Ovary (tissue), 9 donors: ENCODE measurements around the gene LRP1. TPM values are rescaled to one million over a fixed set of nuclear protein-coding genes. Genes with fewer than 3 reads are reported as not detected.

ENCODE experiments used
- DNase-seq, 5 donors: peaks; one replicate each; pipeline ENCODE4 v3.0.0-alpha.2; 2019 to 2020
- H3K27ac ChIP-seq, 2 donors: fragments of 200-600 bp; one replicate each; pipeline versions ENCODE4 v1.5.1 to v1.8.0; 2019 to 2022
- H3K27me3 ChIP-seq: fragments of 200-600 bp; one replicate; pipeline ENCODE4 v1.8.0; 2022
- H3K36me3 ChIP-seq: fragments of 200-600 bp; sonication (generic); one replicate; pipeline ENCODE4 v1.5.1; 2019
- H3K4me1 ChIP-seq: one replicate; pipeline ENCODE4 v1.8.1; 2013; ENCODE audit warnings: mild to moderate bottlenecking, moderate library complexity; ENCODE audit not compliant: insufficient read depth
- H3K4me3 ChIP-seq: fragments of 200-600 bp; sonication (generic); one replicate; pipeline ENCODE4 v1.5.1; 2017
- H3K9me3 ChIP-seq, 2 donors: fragments of 200-600 bp in 1 of 2; sonication (generic) in 1 of 2; one replicate each; pipeline versions ENCODE4 v1.5.1 to v1.8.1; 2013 to 2019; ENCODE audit warnings: mild to moderate bottlenecking in 1 of 2, moderate library complexity in 1 of 2
- EP300 ChIP-seq: sonication (generic); formaldehyde crosslinking; IDR thresholded peaks from one replicate; pipeline ENCODE4 v1.6.1; 2017; ENCODE audit warnings: antibody characterized with exemption
- POLR2A ChIP-seq: fragments of 450-650 bp; IDR thresholded peaks from one replicate; pipeline ENCODE4 v1.6.1; 2017; ENCODE audit warnings: antibody characterized with exemption, mild to moderate bottlenecking, moderate library complexity
- WGBS, 3 donors: extraction: QIAGEN DNeasy Blood & Tissue Kit in 1 of 3; methylation state at CpG; one replicate each; pipeline versions ENCODE4 v1.1.5 to v1.1.7; 2013 to 2017; 5-methylcytosine and 5-hydroxymethylcytosine counted together
- intact Hi-C, 4 donors: fragments of 100-400 bp; cut with DNase I; formaldehyde crosslinking; loops; one replicate each; pipeline versions ENCODE4 v1.11.0 to v1.15.1; 2022 to 2023
- polyA plus RNA-seq, 2 donors: library from polyadenylated mRNA; stranded (reverse); fragments of 200-250 nt in 1 of 2; fragments of 350-450 nt in 1 of 2; fragmentation: Illumina TruSeq in 1 of 2; extraction: RNeasy Lipid Tissue Mini Kit (QIAGEN cat#74804) in 1 of 2; gene quantifications; one replicate each; pipeline ENCODE4 v1.2.3, GENCODE V29; 2013 to 2014
- total RNA-seq, 7 donors: library from RNA; depleted of rRNA in 2 of 7; stranded (reverse); fragments of >200 nt in 2 of 7; fragmentation: NEBNext Ultra II Directional in 3 of 7; extraction: Animal tissue kit (Norgen Biotek cat#: 25700) in 3 of 7; gene quantifications; one replicate each; pipeline versions ENCODE4 v1.1.0 to v1.2.4, GENCODE V29; 2016 to 2023
- TF ChIP-seq, protein P1 (sequence below), 3 donors: fragments of 450-650 bp in 2 of 3; fragments of 200-600 bp in 1 of 3; IDR thresholded peaks; one replicate each; pipeline versions ENCODE4 v1.5.1 to v1.8.0; 2016 to 2022; ENCODE audit warnings: antibody characterized with exemption in 3 of 3, mild to moderate bottlenecking in 1 of 3
- donor health status: DM: no; HTN: no; CAD: no; lungs with moderate emphysema.
- donor health status: DM: no; HTN: no; CAD: no.
- donor health status: Bipolar disorder and iron deficiency.
- donor health status: DM: yes; HTN: yes; CAD: no.
- donor health status: DM: no; HTN: no; CAD: no.
- donor health status: DM: yes; HTN: yes; CAD: no.

LRP1 gene
- total and polyA plus RNA-seq, 9 donors: 76.4 to 640 (median 323) TPM

GRCh38 chr12:57255916-57256315 lies 127.6 kb downstream of the LRP1 start:
- TF ChIP-seq, protein P1, sequence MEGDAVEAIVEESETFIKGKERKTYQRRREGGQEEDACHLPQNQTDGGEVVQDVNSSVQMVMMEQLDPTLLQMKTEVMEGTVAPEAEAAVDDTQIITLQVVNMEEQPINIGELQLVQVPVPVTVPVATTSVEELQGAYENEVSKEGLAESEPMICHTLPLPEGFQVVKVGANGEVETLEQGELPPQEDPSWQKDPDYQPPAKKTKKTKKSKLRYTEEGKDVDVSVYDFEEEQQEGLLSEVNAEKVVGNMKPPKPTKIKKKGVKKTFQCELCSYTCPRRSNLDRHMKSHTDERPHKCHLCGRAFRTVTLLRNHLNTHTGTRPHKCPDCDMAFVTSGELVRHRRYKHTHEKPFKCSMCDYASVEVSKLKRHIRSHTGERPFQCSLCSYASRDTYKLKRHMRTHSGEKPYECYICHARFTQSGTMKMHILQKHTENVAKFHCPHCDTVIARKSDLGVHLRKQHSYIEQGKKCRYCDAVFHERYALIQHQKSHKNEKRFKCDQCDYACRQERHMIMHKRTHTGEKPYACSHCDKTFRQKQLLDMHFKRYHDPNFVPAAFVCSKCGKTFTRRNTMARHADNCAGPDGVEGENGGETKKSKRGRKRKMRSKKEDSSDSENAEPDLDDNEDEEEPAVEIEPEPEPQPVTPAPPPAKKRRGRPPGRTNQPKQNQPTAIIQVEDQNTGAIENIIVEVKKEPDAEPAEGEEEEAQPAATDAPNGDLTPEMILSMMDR (IDR thresholded peaks at IDR 0.05): no peak
- no peak for TF ChIP-seq POLR2A
- no peak for TF ChIP-seq EP300
- H3K36me3 ChIP-seq: no peaks in the 10 kb centered on the region
- intact Hi-C loops: no loop called here
- no peaks in the 10 kb centered on the region for H3K9me3 ChIP-seq
- H3K4me1 ChIP-seq: no peaks in the 10 kb centered on the region
- 82 to 89% (median 87%) methylated on average over 6 of the region's 6 CpGs for WGBS, 3 donors
- H3K27me3 ChIP-seq: no peaks in the 10 kb centered on the region
- no peak overlapping the region for H3K4me3 ChIP-seq
- DNase-seq: no peak
- no peak overlapping the region for H3K27ac ChIP-seq

DNA sequence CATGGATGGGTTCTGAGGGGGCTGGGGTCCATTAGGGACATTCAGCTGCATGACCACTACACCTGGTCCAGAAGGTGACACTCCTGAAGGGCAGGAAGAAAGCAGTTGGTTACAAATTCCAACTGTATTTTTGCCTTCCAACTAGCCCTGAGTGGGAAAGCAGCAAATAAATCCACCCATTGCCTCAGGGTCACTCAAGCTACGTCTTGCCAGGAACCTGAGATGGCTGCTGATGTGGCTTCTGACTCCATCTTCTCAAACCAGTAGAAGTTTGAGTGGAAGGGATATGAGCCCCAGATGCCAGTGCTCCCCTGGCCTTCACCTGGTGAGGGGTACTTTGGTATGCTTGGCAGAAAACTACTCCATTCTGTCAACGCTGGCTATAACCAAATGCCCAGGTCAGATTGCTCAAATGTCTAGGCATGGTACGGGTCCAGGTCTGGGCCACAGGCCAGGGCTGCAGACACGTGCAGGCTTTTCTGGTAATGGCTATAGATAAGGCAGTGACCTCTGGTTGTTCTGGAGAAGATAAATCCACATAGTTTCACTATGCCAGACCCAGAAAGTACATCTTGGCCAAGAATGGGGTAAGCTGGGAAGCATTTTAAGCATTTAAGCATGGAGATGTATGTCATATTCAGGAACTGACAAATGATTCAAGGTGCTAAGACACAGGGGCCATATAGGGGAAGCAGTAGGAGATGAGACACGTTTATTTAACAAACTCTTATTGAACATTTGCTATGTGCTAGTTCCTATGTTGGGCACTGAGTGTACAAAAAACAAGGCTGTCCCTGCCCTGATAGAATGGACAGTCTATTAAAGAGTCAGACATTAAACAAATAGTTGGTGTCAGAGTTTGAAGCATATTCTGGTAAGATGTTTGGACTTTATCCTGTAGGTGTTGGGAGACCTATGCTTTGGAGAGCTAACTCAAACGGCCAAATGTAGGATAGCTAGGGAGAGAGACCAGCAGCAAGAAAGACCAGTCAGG lies 131.0 kb downstream of the LRP1 start:
- TF ChIP-seq, protein P1 (IDR thresholded peaks at IDR 0.05): no peak
- TF ChIP-seq EP300: no peak
- TF ChIP-seq POLR2A: no peak
- Histone ChIP-seq H3K9me3 (no peaks in the 10 kb centered on the region), H3K27me3 (no peaks in the 10 kb centered on the region), H3K36me3 (no peaks in the 10 kb centered on the region), H3K4me1 (no peaks in the 10 kb centered on the region), H3K4me3 (no peak overlapping the region), H3K27ac (no peak overlapping the region)
- DNase-seq: no peak
- intact Hi-C loops: no loop called here
- WGBS, 3 donors: 46 to 51% (median 50%) methylated on average over 6 of the region's 6 CpGs

- H3K27ac ChIP-seq: no peak overlapping the region
- DNase-seq: no peak
- H3K4me3 ChIP-seq: no peak overlapping the region
- no peaks in the 10 kb centered on the region for H3K36me3 ChIP-seq
- H3K27me3 ChIP-seq: no peaks in the 10 kb centered on the region
- intact Hi-C loops: loop anchor here in 3 of 4 donors (5.0 kb wide), 1 partner anchor 192 kb away; no protein-coding TSS in a partner anchor
- no peaks in the 10 kb centered on the region for H3K4me1 ChIP-seq
- TF ChIP-seq, protein P1 (IDR thresholded peaks at IDR 0.05): no peak
- TF ChIP-seq POLR2A (no peak), EP300 (no peak)
- no peaks in the 10 kb centered on the region for H3K9me3 ChIP-seq
- WGBS, 3 donors: 85 to 93% (median 85%) methylated on average over 4 of the region's 4 CpGs
Measured at GRCh38 chr12:57260366-57260765, 132.1 kb downstream of the LRP1 start.

DNA sequence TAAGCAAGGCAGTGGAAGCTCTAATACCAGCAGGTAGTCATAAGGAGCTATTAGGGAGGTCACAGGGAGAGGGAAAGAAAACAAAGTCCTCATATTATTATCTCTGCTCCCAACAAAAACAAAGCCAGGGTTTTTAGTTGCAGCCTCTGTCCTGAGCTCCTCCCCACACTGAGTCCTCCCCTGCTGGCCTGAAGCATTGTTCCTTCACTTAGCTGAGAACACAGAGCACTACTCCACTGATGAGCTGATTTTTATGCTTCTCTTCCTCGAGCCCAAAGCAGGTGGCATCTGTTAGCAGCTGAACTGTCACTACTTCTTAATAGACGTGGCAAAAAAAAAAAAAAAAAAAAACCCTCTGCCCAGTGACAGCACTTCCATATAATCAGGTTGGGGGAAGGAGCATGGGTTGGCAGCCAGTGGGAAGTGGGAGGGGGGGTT lies 133.2 kb downstream of the LRP1 start:
- Histone ChIP-seq H3K4me1 (no peaks in the 10 kb centered on the region), H3K4me3 (no peak overlapping the region), H3K9me3 (no peaks in the 10 kb centered on the region), H3K27me3 (no peaks in the 10 kb centered on the region), H3K27ac (no peak overlapping the region), H3K36me3 (no peaks in the 10 kb centered on the region)
- TF ChIP-seq EP300 (no peak), POLR2A (no peak)
- TF ChIP-seq, protein P1 (IDR thresholded peaks at IDR 0.05): no peak
- 44 to 55% (median 53%) methylated on average over 2 of the region's 2 CpGs for whole genome bisulfite sequencing, 3 donors
- no peak for DNase-seq
- intact Hi-C loops: loop anchor here in 3 of 4 donors (5.0 kb wide), 1 partner anchor 191 kb away; no protein-coding TSS in a partner anchor
